ENCODE measurements around the gene TRAF5.
"Not testable (repeated sequence)": the region's sequence is repeated elsewhere in the genome, so short reads cannot be mapped to it uniquely, and the experiment has no call there.

Gene TRAF5, protein sequence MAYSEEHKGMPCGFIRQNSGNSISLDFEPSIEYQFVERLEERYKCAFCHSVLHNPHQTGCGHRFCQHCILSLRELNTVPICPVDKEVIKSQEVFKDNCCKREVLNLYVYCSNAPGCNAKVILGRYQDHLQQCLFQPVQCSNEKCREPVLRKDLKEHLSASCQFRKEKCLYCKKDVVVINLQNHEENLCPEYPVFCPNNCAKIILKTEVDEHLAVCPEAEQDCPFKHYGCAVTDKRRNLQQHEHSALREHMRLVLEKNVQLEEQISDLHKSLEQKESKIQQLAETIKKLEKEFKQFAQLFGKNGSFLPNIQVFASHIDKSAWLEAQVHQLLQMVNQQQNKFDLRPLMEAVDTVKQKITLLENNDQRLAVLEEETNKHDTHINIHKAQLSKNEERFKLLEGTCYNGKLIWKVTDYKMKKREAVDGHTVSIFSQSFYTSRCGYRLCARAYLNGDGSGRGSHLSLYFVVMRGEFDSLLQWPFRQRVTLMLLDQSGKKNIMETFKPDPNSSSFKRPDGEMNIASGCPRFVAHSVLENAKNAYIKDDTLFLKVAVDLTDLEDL

DNA sequence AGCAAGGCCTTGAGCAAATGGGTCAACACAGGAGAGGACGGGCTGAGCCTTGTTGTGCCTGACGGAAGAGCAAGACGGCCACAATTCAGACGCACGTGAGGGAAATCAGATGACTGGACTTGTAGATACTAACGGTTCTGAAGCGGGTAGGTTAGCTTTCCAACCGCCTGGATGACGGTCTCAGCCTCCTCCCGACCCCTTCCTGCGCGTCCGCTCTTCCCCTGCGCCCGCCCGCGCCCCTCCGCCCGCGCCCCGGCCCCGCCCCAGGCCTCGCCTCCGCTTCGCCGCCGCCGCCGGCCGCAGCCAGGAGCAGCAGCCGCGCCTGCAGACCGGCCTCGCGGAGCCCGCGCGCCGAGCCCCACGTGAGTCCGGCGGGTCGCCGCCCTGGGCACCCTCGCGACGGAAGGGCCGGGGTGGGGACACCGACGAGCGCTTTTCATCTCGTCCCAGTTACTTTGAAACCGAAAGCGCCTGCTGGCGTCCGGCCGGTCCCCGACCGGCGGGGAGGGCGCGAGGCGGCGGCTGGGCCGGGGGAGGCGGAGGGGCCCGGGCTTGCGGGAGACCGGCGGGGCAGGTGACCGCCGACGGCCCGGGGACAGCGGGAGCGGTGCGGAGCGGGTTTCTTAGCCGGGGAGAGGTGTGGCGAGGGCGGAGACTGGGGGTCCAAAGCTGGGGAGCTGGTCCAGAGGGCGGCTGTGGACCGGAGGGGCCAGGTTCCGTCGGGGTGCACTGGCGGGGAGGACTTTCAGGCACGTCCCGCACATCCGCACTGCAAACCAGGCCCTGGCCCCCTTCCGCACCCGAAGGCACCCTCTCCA, at the start of gene TRAF5:
Gene TRAF5, plus strand, starts transcription at position 306 of the 818 bp plus-strand sequence. CDS start 26,407 bp downstream, outside the sequence.
- FAIRE-seq (peak; percentile 71), DNase-seq (ENCODE audit: extremely low spot score, insufficient read length, low read depth) (no peak)

DNA sequence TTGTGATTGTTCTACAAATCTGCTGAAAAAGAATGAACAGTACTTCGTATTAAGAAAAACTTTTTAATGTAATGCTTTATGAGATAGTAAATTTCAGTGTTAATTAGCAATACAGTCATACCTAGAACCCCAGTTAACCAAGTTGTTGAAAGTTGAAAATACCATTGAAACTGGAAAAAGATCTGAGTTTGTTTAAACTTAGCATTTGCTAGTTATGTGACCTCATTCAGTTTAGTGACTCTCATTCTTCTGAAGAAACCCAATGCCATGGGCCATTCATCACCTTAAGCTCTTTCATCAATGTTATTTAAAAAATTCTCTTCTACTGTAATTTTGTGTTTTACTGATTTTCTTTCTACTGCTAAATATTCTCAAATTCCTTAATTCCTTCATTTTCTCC, 47.3 kb upstream of the TRAF5 start:
- no peak for DNase-seq (ENCODE audit: extremely low spot score, insufficient read length, low read depth)
- FAIRE-seq: no peak

DNA sequence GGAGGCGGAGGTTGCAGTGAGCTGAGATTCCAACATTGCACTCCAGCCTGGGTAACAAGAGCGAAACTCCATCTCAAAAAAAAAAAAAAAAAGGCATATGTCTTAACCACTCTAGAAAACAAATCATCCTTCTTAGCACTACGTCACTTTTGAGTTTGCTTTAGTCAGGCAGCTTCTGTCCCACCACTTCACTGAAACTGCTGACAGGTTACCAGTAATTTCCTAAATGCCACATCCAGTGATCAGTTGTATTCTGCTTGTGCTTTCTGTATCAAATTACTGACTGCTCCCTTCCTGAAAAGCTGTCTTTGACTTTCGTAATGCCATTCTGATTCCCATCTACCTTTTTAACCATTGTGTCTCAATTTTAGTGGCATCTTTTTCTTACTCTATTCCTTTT, 45.7 kb upstream of the TRAF5 start:
- FAIRE-seq (no peak), DNase-seq (ENCODE audit: extremely low spot score, insufficient read length, low read depth) (no peak)

GRCh38 chr1:211281320-211282022, 45.2 kb upstream of the TRAF5 start:
- FAIRE-seq (no peak), DNase-seq (ENCODE audit: extremely low spot score, insufficient read length, low read depth) (no peak)

GRCh38 chr1:211282023-211282373, 44.6 kb upstream of the TRAF5 start:
- FAIRE-seq (no peak), DNase-seq (ENCODE audit: extremely low spot score, insufficient read length, low read depth) (no peak)

DNA sequence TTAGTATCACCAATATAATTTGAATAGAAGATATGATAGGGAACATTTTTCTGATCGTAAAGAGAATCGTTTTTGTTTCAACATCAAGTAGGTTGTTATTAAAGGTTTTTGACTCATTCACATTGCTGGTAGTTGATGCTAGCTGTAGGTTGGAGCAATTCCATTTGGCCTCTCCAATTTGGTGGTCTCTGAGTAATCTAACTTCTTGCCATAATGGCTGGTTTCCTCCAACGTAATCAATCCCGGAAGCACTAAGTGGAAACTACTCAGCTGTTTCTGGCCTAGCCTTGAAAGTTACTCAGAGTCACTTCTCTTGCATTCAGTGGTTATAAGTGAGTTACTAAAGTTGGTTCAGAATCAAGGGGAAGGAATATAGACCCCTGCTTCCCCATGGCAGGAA, 41.4 kb upstream of the TRAF5 start:
- no peak for DNase-seq (ENCODE audit: extremely low spot score, insufficient read length, low read depth)
- no peak for FAIRE-seq

GRCh38 chr1:211287218-211287617, 39.4 kb upstream of the TRAF5 start:
- FAIRE-seq (no peak), DNase-seq (ENCODE audit: extremely low spot score, insufficient read length, low read depth) (no peak)

GRCh38 chr1:211292411-211292810, 34.2 kb upstream of the TRAF5 start:
- FAIRE-seq (no peak), DNase-seq (ENCODE audit: extremely low spot score, insufficient read length, low read depth) (no peak)

DNA sequence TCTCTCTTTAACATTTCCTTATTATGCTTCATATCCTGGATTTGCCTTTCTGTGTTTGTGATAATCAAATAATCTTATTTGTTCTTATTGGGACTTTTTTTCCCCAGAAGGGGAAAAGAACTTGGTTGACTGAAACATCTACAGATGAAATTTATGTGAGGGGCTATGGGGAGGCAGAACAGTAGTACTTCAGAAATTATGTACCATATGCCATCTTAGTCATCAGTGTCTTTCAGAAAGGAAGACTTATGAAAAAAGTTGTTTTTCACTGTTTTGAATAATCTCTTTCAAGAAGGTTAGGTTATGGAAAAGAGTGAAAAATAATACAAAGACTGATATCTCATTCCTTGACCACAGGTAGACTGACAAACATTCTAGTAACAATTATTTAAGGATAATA, 30.2 kb upstream of the TRAF5 start:
- no peak for DNase-seq (ENCODE audit: extremely low spot score, insufficient read length, low read depth)
- FAIRE-seq: no peak

- DNase-seq (ENCODE audit: extremely low spot score, insufficient read length, low read depth): no peak
- FAIRE-seq: peak; percentile 53
These were observed 21.6 kb upstream of the TRAF5 start for GRCh38 chr1:211305044-211305443.

- FAIRE-seq: no peak
- DNase-seq (ENCODE audit: extremely low spot score, insufficient read length, low read depth): no peak
These were observed 17.0 kb upstream of the TRAF5 start for GRCh38 chr1:211309617-211310016.

DNA sequence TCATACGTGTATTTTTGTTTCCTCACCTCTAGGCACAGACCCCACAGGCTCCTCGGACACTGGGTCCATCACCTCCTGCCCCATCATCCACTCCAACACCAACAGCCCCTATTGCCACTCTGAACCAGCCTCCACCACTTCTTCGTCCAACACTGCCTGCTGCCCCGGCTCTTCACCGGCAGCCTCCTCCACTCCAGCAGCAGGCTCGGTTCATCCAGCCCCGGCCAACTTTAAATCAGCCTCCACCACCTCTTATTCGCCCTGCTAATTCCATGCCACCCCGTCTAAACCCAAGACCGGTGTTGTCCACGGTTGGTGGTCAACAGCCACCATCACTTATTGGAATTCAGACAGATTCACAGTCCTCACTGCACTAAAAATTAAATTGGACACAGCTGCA, 13.2 kb upstream of the TRAF5 start:
- DNase-seq (ENCODE audit: extremely low spot score, insufficient read length, low read depth) (no peak), FAIRE-seq (no peak)

DNA sequence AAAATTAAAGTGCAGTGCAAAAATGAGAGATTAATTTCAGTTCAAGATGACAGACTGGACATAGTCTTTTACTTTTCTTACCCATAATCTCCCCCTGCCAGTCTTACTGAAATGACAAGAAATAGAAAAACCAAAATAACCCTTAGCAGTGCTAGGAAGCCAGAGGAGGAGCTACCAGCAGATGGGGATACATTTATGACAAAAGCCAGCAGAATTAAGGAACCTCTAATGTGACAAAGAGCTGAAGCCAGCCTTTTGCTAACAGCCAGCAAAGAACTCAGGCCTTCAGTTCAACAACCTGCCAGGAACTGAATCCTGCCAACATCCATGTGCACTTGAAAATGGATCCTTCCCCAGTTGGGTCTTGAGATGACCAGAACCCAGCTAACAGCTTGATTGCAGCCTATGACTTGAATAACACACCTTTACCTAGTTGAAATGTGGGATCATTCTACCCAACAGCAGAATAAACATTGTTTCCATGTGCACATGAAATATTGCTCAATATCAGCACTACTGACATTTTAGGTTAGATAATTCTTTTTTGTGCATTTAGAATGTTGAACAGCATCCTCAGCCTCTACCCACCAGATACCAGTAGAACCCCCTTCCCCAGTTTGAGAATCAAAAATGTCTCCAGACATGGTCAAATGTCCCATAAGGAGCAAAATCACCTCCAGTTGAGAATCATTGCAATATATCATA, 7.9 kb upstream of the TRAF5 start:
- no peak for FAIRE-seq
- no peak for DNase-seq (ENCODE audit: extremely low spot score, insufficient read length, low read depth)

DNA sequence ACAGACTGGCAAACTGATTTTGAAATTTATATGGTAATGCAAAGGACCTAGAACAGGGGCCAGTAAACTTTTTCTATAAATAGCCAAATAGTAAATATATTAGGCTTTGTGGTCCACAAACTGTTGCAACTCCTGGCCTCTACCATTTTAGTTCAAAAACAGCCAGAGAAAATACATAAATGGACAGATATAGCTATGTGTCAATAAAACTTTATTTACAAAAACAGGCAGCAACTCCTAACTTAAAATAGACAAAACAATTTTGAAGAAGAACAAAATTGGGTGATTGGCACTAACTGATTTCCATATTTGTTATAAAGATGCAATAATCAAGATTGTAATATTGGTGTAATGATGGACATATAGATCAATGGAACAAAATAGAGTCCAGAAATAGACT, 6.7 kb upstream of the TRAF5 start:
- FAIRE-seq: no peak
- DNase-seq (ENCODE audit: extremely low spot score, insufficient read length, low read depth): no peak

DNA sequence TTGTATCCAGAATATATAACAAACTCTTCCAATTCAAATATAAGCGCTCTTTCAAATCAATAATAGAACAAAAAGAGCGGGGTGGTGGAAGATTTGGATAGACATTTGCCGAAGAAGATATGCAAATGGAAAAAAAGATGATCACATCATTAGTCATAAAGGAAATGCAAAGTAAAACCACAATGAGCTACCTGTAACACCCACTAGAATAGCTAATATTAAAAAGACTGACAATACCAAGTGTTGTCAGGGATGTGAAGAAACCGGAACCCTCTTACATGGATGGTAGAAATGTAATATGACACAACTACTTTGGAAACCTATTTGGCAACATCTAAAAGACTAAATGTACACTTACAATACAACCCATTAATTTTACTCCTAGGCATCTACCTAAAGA, 5.7 kb upstream of the TRAF5 start:
- FAIRE-seq (peak; percentile 21), DNase-seq (ENCODE audit: extremely low spot score, insufficient read length, low read depth) (no peak)

DNA sequence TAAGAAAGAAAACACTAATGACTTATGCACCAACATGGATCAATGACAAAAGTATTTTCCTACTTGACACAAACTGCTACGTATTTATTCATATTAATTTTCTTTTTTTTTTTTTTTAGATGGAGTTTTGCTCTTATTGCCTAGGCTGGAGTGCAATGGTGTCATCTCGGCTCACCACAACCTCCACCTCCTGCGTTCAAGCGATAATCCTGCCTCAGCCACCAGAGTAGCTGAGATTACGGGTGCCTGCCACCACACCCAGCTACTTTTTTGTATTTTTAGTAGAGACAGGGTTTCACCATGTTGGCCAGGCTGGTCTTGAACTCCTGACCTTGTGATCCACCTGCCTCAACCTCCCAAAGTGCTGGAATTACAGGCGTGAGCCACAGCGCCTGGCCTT, 5.0 kb upstream of the TRAF5 start:
- not testable (repeated sequence) for DNase-seq (ENCODE audit: extremely low spot score, insufficient read length, low read depth); FAIRE-seq

GRCh38 chr1:211323156-211324063, 3.2 kb upstream of the TRAF5 start:
- DNase-seq (ENCODE audit: extremely low spot score, insufficient read length, low read depth): no peak
- peak; percentile 83 for FAIRE-seq

DNA sequence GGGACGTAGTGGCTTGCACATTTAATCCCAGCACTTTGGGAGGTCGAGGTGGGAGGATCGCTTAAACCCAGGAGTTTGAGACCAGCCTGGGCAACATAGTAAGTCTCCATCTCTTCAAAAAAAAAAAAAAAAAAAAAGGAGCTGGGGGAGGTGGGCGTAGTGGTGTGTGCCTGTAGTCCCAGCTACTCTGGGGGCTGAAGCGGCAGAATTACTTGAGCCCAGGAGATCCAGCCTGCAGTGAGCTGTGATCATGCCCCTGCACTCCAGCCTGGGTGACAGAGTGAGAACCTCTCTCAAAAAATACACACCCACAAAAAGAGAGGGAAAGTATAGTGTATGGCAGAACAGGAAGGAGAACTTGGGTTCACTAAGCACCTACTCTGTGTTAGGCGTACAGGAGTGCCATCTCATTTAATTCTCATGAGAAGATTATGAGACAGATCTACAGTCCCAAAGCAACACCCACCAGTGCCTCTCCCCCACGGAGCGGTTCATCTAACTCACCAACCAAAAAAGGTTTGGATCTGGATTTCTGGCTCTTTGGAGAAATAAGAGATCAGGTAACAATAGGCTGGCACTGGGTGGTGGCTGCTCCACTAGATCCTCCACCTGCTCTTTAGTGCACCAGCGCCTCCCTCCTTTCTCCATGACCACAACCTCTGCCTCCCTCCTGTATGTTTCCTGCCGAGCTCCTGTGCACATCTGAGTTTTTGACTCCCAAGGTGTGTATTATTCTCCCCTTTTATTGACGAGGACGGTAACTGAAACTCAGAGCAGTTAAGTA, 1.4 kb upstream of the TRAF5 start:
- FAIRE-seq (no peak), DNase-seq (ENCODE audit: extremely low spot score, insufficient read length, low read depth) (no peak)
